GM12891 (cell line): ENCODE results near the gene COG5.

Experiments
- PAX5 ChIP-seq: IDR thresholded peaks from 2 replicates; pipeline ENCODE4 v1.6.1; 2011; ENCODE audit warnings: low read length, moderate library complexity, mild to moderate bottlenecking; ENCODE audit not compliant: insufficient read depth, severe bottlenecking
- POLR2A ChIP-seq: IDR thresholded peaks from 2 replicates; pipeline ENCODE4 v1.6.1; 2011; ENCODE audit warnings: low read depth, low read length, control low read depth
- POLR2AphosphoS5 ChIP-seq: IDR thresholded peaks from 2 replicates; pipeline ENCODE4 v1.6.1; 2011; ENCODE audit warnings: low read depth, low read length, control low read depth
- POU2F2 ChIP-seq: IDR thresholded peaks from 2 replicates; pipeline ENCODE4 v1.6.1; 2011; ENCODE audit warnings: low read depth, mild to moderate bottlenecking, control low read depth, low read length, moderate library complexity
- SPI1 ChIP-seq: IDR thresholded peaks from 2 replicates; pipeline ENCODE4 v1.6.1; 2011; ENCODE audit warnings: low read depth, low read length, control low read depth
- TAF1 ChIP-seq: IDR thresholded peaks from 2 replicates; pipeline ENCODE4 v1.6.1; 2011; ENCODE audit warnings: low read depth, low read length, control low read depth

DNA sequence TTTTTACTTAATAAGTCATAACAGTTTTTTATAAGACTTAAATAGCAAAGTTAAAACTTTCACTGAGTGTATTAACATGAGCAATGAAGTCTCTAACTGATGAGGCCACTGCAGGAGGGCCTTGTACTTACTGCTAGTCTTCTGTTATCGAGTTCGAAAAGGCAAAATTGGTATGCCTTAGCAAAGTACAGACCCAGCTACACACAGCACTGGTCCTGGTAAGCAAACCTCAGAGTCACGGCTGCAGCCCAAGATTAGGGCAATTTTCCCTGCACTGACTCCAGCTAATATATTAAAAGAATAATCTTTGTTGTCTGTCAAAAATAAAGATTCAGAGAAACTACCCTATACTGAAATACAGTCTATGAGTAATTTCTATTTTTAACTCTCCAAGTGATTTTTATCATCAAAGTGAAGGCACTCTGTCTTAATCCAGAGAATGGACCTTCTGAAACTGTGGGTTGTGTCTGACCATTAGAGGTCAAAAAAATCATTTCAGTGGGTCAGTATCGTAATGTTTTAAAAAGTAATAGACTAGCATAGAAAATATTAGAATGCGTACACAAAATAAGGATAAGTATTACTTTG lies 309.2 kb downstream of the COG5 start:
- no peak for TF ChIP-seq POLR2AphosphoS5
- no peak for TF ChIP-seq POLR2A
- TF ChIP-seq SPI1 = no peak
- no peak for TF ChIP-seq TAF1
- no peak for TF ChIP-seq PAX5
- TF ChIP-seq POU2F2 = no peak
